CD4-positive, alpha-beta memory T cell (primary cell): ENCODE data around the gene SLC8B1. TPM values are rescaled to one million over a fixed set of nuclear protein-coding genes. Genes with fewer than 3 reads are reported as not detected.

Experiments used
- CTCF ChIA-PET: fragments of 350-600 bp; sonication (Branson Sonifier 250); formaldehyde crosslinking; loops from one replicate; lab custom pipeline; 2021; ENCODE audit warnings: inconsistent platforms; ENCODE audit not compliant: partially characterized antibody; lab: Charles Lee
- POLR2A ChIA-PET: fragments of 350-600 bp; sonication (Branson Sonifier 250); formaldehyde crosslinking; loops from one replicate; lab custom pipeline; 2021; ENCODE audit not compliant: partially characterized antibody; lab: Charles Lee
- DNase-seq, 5 donors: peaks; one replicate each; pipeline versions ENCODE4 v3.0.0 to v3.0.0-alpha.2; 2020 to 2022; ENCODE audit warnings: mixed read lengths in 1 of 5
- H3K27ac ChIP-seq: one replicate; pipeline ENCODE4 v1.7.0; 2013; ENCODE audit warnings: low read depth, low read length
- H3K27me3 ChIP-seq: 2 replicates; pipeline ENCODE4 v1.7.0; 2013; ENCODE audit warnings: mild to moderate bottlenecking, low read length, moderate library complexity; ENCODE audit not compliant: insufficient read depth
- H3K36me3 ChIP-seq: 2 replicates; pipeline ENCODE4 v1.7.0; 2013; ENCODE audit warnings: mild to moderate bottlenecking, low read length, moderate library complexity; ENCODE audit not compliant: insufficient read depth
- H3K4me1 ChIP-seq: 2 replicates; pipeline ENCODE4 v1.7.0; 2013; ENCODE audit warnings: mild to moderate bottlenecking, low read length, moderate library complexity; ENCODE audit not compliant: insufficient read depth
- H3K4me3 ChIP-seq, 2 donors: one replicate each; pipeline ENCODE4 v1.7.0; 2013; ENCODE audit warnings: low read length in 2 of 2, mild to moderate bottlenecking in 1 of 2
- H3K9me3 ChIP-seq, 2 donors: one replicate each; pipeline ENCODE4 v1.7.0; 2013; ENCODE audit warnings: low read length in 2 of 2, control low read depth in 1 of 2; ENCODE audit not compliant: control insufficient read depth in 1 of 2
- H3K27ac Mint-ChIP-seq, 7 donors: one replicate each; pipeline ENCODE4 v1.8.0; 2020 to 2021; ENCODE audit warnings: mixed read lengths in 7 of 7, mild to moderate bottlenecking in 6 of 7, inconsistent platforms in 3 of 7, moderate library complexity in 3 of 7
- H3K27me3 Mint-ChIP-seq, 2 donors: one replicate each; pipeline ENCODE4 v1.8.0; 2020 to 2021; ENCODE audit warnings: mixed read lengths in 2 of 2
- H3K36me3 Mint-ChIP-seq, 2 donors: one replicate each; pipeline ENCODE4 v1.8.0; 2020 to 2021; ENCODE audit warnings: mixed read lengths in 2 of 2, inconsistent platforms in 1 of 2, mild to moderate bottlenecking in 1 of 2
- H3K4me1 Mint-ChIP-seq, 4 donors: one replicate each; pipeline ENCODE4 v1.8.0; 2020 to 2021; ENCODE audit warnings: mixed read lengths in 4 of 4, mild to moderate bottlenecking in 1 of 4
- H3K4me3 Mint-ChIP-seq, 8 donors: one replicate each; pipeline ENCODE4 v1.8.0; 2020 to 2021; ENCODE audit warnings: mixed read lengths in 8 of 8, mild to moderate bottlenecking in 7 of 8, moderate library complexity in 6 of 8, inconsistent platforms in 3 of 8
- H3K9me3 Mint-ChIP-seq, 8 donors: one replicate each; pipeline ENCODE4 v1.8.0; 2020 to 2021; ENCODE audit warnings: mixed read lengths in 8 of 8, mild to moderate bottlenecking in 5 of 8, inconsistent platforms in 3 of 8, moderate library complexity in 1 of 8
- intact Hi-C: fragments of 100-400 bp; cut with micrococcal nuclease; formaldehyde crosslinking; loops from one replicate; pipeline ENCODE4 v1.15.1; 2023
- polyA plus RNA-seq, 2 donors: library from polyadenylated mRNA; unstranded; fragments of 300-500 nt; fragmentation: Illumina TruSeq; gene quantifications; one replicate each; pipeline ENCODE4 v1.2.3, GENCODE V29; 2021
- total RNA-seq, 2 experiments: library from RNA; stranded (reverse); gene quantifications; one replicate each; pipeline ENCODE4 v1.2.3, GENCODE V29; 2021

SLC8B1 gene
- total and polyA plus RNA-seq, 4 experiments from 2014 or later, result 33.9 to 93.5 (median 71.5) TPM

GRCh38 chr12:113320401-113320800, 14.5 kb downstream of the SLC8B1 start:
- Mint-ChIP-seq H3K9me3 (no peaks in the 10 kb centered on the region), H3K36me3 (peaks cover 55 to 64% of the 10 kb centered on the region in 2 donors), H3K27ac (no peak overlapping the region), H3K4me1 (peaks cover 3 to 22% (median 12%) of the 10 kb centered on the region in 4 donors), H3K4me3 (no peak overlapping the region), H3K27me3 (no peaks in the 10 kb centered on the region)
- intact Hi-C loops, result no loop called here
- POLR2A ChIA-PET, result no interaction called here
- no peak overlapping the region for H3K4me3 ChIP-seq
- no peak overlapping the region for H3K27ac ChIP-seq
- CTCF ChIA-PET, result interaction anchor here (1.5 kb wide), 1 partner anchor 11 kb away, joined by 5 read pairs; no protein-coding TSS in a partner anchor
- H3K36me3 ChIP-seq, result peaks cover 50% of the 10 kb centered on the region
- H3K4me1 ChIP-seq, result peaks cover 4% of the 10 kb centered on the region
- DNase-seq, result no peak
- no peaks in the 10 kb centered on the region for H3K9me3 ChIP-seq
- H3K27me3 ChIP-seq, result no peaks in the 10 kb centered on the region

GRCh38 chr12:113318900-113319628, 15.8 kb downstream of the SLC8B1 start:
- ChIA-PET CTCF (interaction anchor here (0.9 to 1.5 kb wide), 2 partner anchors 9 kb away, joined by 3 to 5 read pairs; no protein-coding TSS in a partner anchor), POLR2A (no interaction called here)
- Histone ChIP-seq H3K27me3 (no peaks in the 10 kb centered on the region), H3K4me1 (peaks cover 4% of the 10 kb centered on the region), H3K27ac (no peak overlapping the region), H3K9me3 (no peaks in the 10 kb centered on the region), H3K4me3 (no peak overlapping the region), H3K36me3 (peaks cover 63% of the 10 kb centered on the region)
- intact Hi-C loops, result no loop called here
- no peaks in the 10 kb centered on the region for H3K9me3 Mint-ChIP-seq
- no peaks in the 10 kb centered on the region for H3K27me3 Mint-ChIP-seq
- no peak overlapping the region for H3K4me3 Mint-ChIP-seq
- H3K4me1 Mint-ChIP-seq, result peaks cover 3 to 17% (median 11%) of the 10 kb centered on the region in 4 donors
- no peak for DNase-seq
- H3K27ac Mint-ChIP-seq, result no peak overlapping the region
- H3K36me3 Mint-ChIP-seq, result peaks cover 60 to 74% of the 10 kb centered on the region in 2 donors

DNA sequence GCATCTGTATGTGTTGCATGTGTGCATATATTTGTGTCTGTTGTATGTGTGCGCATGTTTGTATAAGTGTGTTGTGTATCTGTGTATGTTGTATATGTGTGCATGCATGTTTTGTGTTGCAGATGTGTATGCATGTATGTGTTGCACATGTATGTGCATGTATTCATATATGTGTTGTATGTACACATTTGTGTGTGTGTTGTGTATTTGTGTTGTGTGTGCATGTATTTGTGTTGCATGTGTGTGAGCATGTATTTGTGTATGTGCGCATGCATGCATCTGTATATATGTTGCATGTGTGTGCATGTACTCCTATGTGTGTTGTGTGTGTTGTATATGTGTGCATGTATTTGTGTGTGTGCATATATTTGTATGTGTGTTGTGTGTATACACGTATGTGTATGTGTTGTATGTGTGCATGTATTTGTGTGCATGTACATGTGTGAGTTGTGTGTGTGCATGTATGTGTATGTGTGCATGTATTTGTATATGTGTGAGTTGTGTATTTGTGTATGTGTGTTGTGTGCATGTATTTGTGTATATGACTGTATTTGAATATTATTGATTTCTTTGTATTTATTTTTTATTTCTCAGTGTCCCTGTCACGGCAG, 16.8 kb downstream of the SLC8B1 start:
- no peaks in the 10 kb centered on the region for H3K9me3 ChIP-seq
- Mint-ChIP-seq H3K27me3 (no peaks in the 10 kb centered on the region), H3K4me3 (no peak overlapping the region), H3K36me3 (peaks cover 62 to 77% of the 10 kb centered on the region in 2 donors), H3K4me1 (peaks cover 3 to 11% (median 8%) of the 10 kb centered on the region in 4 donors), H3K9me3 (no peaks in the 10 kb centered on the region), H3K27ac (no peak overlapping the region)
- intact Hi-C loops, result no loop called here
- no peak for DNase-seq
- CTCF ChIA-PET, result no interaction called here
- H3K4me1 ChIP-seq, result no peaks in the 10 kb centered on the region
- H3K4me3 ChIP-seq, result no peak overlapping the region
- H3K27ac ChIP-seq, result no peak overlapping the region
- POLR2A ChIA-PET, result no interaction called here
- peaks cover 64% of the 10 kb centered on the region for H3K36me3 ChIP-seq
- H3K27me3 ChIP-seq, result no peaks in the 10 kb centered on the region

- POLR2A ChIA-PET, result no interaction called here
- CTCF ChIA-PET, result no interaction called here
- no peak for DNase-seq
- Mint-ChIP-seq H3K4me1 (peaks cover 0 to 4% (median 1%) of the 10 kb centered on the region in 4 donors), H3K36me3 (peaks cover 58 to 78% of the 10 kb centered on the region in 2 donors), H3K27me3 (no peaks in the 10 kb centered on the region), H3K9me3 (no peaks in the 10 kb centered on the region), H3K4me3 (no peak overlapping the region), H3K27ac (no peak overlapping the region)
- Histone ChIP-seq H3K9me3 (no peaks in the 10 kb centered on the region), H3K27me3 (no peaks in the 10 kb centered on the region), H3K36me3 (peaks cover 60% of the 10 kb centered on the region), H3K4me3 (no peak overlapping the region), H3K27ac (no peak overlapping the region), H3K4me1 (no peaks in the 10 kb centered on the region)
- intact Hi-C loops, result no loop called here
These were observed 17.8 kb downstream of the SLC8B1 start for GRCh38 chr12:113317122-113317521.

GRCh38 chr12:113316155-113316554, 18.8 kb downstream of the SLC8B1 start:
- Histone ChIP-seq H3K27ac (no peak overlapping the region), H3K9me3 (no peaks in the 10 kb centered on the region), H3K4me3 (no peak overlapping the region), H3K36me3 (peaks cover 56% of the 10 kb centered on the region), H3K27me3 (no peaks in the 10 kb centered on the region), H3K4me1 (no peaks in the 10 kb centered on the region)
- no peak overlapping the region for H3K4me3 Mint-ChIP-seq
- POLR2A ChIA-PET, result no interaction called here
- peaks cover 0 to 4% (median 0%) of the 10 kb centered on the region in 4 donors for H3K4me1 Mint-ChIP-seq
- intact Hi-C loops, result no loop called here
- H3K27ac Mint-ChIP-seq, result no peak overlapping the region
- no peaks in the 10 kb centered on the region for H3K9me3 Mint-ChIP-seq
- CTCF ChIA-PET, result interaction anchor here (1.2 kb wide), 1 partner anchor 109 kb away, joined by 3 read pairs; no protein-coding TSS in a partner anchor
- H3K36me3 Mint-ChIP-seq, result peaks cover 56 to 77% of the 10 kb centered on the region in 2 donors
- no peaks in the 10 kb centered on the region for H3K27me3 Mint-ChIP-seq
- no peak for DNase-seq

DNA sequence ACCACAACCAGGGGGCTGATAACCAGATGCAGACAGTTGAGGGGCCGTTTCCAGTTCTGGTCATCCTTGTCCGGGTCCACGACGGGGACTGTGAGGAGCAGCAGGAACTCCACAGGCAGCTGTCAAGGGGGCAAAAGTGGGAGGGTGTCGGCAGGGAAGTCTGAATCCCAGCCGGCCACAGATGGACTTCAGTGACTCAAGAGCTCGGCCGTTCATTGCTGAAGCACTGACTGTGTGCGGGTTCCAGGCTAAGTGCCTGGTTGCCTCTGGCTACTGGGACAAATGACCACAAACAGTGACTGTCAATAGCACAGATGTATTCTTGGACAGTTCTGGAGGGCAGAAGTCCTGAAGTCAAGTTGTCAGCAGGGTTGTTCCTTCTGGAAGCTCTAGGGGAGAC, 19.6 kb downstream of the SLC8B1 start:
- Mint-ChIP-seq H3K36me3 (peaks cover 61 to 79% of the 10 kb centered on the region in 2 donors), H3K27me3 (no peaks in the 10 kb centered on the region), H3K27ac (peak overlapping the region in 1 of 7 donors; percentile 29), H3K4me3 (no peak overlapping the region), H3K9me3 (no peaks in the 10 kb centered on the region), H3K4me1 (peaks cover 0 to 4% (median under 1%) of the 10 kb centered on the region in 4 donors)
- CTCF ChIA-PET, result interaction anchor here (0.5 to 1.2 kb wide), 2 partner anchors 16 to 110 kb away, joined by 3 read pairs; no protein-coding TSS in a partner anchor
- intact Hi-C loops, result no loop called here
- Histone ChIP-seq H3K27me3 (no peaks in the 10 kb centered on the region), H3K27ac (no peak overlapping the region), H3K4me3 (no peak overlapping the region), H3K36me3 (peaks cover 62% of the 10 kb centered on the region), H3K4me1 (no peaks in the 10 kb centered on the region), H3K9me3 (no peaks in the 10 kb centered on the region)
- POLR2A ChIA-PET, result no interaction called here
- DNase-seq, result no peak

- intact Hi-C loops, result loop anchor here (5.0 kb wide), 1 partner anchor 267 kb away; no protein-coding TSS in a partner anchor
- peaks cover 53 to 78% of the 10 kb centered on the region in 2 donors for H3K36me3 Mint-ChIP-seq
These were observed 20.8 kb downstream of the SLC8B1 start for GRCh38 chr12:113314121-113314529.

More at GRCh38 chr12:113314121-113314529, 20.8 kb downstream of the SLC8B1 start:
- no peaks in the 10 kb centered on the region for H3K27me3 ChIP-seq
- peak overlapping the region in 3 of 7 donors; percentile 67 to 85 (median 70) for H3K27ac Mint-ChIP-seq
- H3K27ac ChIP-seq, result no peak overlapping the region
- H3K4me3 Mint-ChIP-seq, result no peak overlapping the region
- no peaks in the 10 kb centered on the region for H3K9me3 ChIP-seq
- H3K4me3 ChIP-seq, result no peak overlapping the region
- no peaks in the 10 kb centered on the region for H3K27me3 Mint-ChIP-seq
- no peaks in the 10 kb centered on the region for H3K9me3 Mint-ChIP-seq
- peaks cover 0 to 4% (median under 1%) of the 10 kb centered on the region in 4 donors for H3K4me1 Mint-ChIP-seq
- ChIA-PET CTCF (no interaction called here), POLR2A (no interaction called here)
- H3K36me3 ChIP-seq, result peaks cover 57% of the 10 kb centered on the region
- no peaks in the 10 kb centered on the region for H3K4me1 ChIP-seq
- DNase-seq, result no peak
